ENCODE results near the gene CIROP.

CIROP gene

DNA sequence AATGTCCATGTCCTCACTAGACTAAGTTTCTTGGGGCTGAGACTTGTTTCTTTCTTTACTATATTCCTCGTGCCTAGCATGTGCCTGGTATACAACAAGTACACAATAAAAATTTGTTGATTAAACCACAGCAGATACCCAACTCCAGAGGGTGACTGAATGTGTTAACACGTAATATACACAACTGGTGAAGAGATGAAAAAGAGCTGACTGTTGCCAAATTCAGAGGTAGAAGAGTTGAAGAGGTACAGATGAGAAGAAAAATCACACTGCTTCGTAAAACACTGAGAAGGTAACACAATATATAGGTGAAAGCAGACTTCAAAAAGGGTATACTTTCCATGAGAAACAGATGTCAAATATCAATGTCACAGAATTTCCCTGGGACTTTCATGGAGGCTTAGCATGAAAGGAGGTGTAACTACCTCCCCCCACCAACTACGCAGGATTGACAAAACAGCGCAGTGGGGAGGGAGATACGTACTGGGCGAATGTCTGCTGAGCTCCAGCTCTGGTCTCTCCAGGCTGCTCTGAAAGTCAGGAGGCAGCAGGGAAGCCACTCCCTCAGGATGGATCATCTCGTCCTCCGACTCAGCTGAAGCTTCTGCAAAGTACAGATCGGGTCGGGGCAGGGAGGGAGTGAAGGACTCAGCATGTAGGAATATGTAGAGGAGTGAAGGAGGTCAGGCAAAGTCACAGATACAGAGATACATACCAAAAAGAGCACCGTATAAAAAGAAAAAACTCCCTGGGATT is 15.1 kb downstream of the CIROP start:
- POLR2A ChIA-PET = interaction anchor here (1.7 kb wide), 1 partner anchor 11 kb away, joined by 6 read pairs; no protein-coding TSS in a partner anchor
- TF ChIP-seq, protein P1, sequence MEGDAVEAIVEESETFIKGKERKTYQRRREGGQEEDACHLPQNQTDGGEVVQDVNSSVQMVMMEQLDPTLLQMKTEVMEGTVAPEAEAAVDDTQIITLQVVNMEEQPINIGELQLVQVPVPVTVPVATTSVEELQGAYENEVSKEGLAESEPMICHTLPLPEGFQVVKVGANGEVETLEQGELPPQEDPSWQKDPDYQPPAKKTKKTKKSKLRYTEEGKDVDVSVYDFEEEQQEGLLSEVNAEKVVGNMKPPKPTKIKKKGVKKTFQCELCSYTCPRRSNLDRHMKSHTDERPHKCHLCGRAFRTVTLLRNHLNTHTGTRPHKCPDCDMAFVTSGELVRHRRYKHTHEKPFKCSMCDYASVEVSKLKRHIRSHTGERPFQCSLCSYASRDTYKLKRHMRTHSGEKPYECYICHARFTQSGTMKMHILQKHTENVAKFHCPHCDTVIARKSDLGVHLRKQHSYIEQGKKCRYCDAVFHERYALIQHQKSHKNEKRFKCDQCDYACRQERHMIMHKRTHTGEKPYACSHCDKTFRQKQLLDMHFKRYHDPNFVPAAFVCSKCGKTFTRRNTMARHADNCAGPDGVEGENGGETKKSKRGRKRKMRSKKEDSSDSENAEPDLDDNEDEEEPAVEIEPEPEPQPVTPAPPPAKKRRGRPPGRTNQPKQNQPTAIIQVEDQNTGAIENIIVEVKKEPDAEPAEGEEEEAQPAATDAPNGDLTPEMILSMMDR (IDR thresholded peaks at IDR 0.05; ENCODE audit: insufficient read depth, low read length, missing control alignments) = no peak
- H3K4me3 ChIP-seq (ENCODE audit: low read depth, low read length) = no peak overlapping the region
- CTCF ChIA-PET = interaction anchor here (0.8 to 7.8 kb wide), 9 partner anchors 11 to 112 kb away, joined by 3 to 173 read pairs (median 6); no protein-coding TSS in a partner anchor
- no peak for DNase-seq (ENCODE audit: low read depth, low spot score)

DNA sequence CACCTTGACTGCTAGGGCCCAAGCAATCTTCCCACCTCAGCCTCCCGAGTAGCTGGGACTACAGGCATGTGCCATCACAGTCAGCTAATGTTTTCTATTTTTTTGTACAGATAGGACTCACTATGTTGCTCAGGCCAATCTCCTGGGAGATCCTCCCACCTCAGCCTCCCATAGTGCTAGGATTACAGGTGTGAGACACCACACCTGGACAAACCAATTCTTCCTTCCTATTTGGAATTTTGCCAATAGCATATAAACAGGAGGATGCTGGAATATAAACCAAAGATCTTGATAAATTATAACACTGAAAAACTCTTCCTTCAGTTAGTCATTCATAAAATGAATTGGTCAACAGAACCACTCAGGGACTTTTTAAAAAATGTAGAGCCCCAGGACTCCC is 18.2 kb downstream of the CIROP start:
- TF ChIP-seq, protein P1 (IDR thresholded peaks at IDR 0.05; ENCODE audit: insufficient read depth, low read length, missing control alignments) = no peak
- DNase-seq (ENCODE audit: low read depth, low spot score) = no peak
- H3K4me3 ChIP-seq (ENCODE audit: low read depth, low read length) = no peak overlapping the region
- ChIA-PET CTCF (interaction anchor here (0.9 to 17.4 kb wide), 5 partner anchors 8 to 100 kb away, joined by 3 to 452 read pairs (median 9); partner anchors contain the start of genes ACIN1 and CDH24), POLR2A (interaction anchor here (1.5 kb wide), 1 partner anchor 8 kb away, joined by 5 read pairs; the partner anchor contains the start of genes ACIN1 and C14orf119)

GRCh38 chr14:23085458-23085857 is 19.3 kb downstream of the CIROP start:
- POLR2A ChIA-PET = interaction anchor here (1.5 kb wide), 1 partner anchor 9 kb away, joined by 5 read pairs; the partner anchor contains the start of genes ACIN1 and C14orf119
- CTCF ChIA-PET = interaction anchor here (0.6 to 17.4 kb wide), 7 partner anchors 7 to 99 kb away, joined by 3 to 452 read pairs (median 9); partner anchors contain the start of genes ACIN1, C14orf119 and CDH24
- TF ChIP-seq, protein P1 (IDR thresholded peaks at IDR 0.05; ENCODE audit: insufficient read depth, low read length, missing control alignments) = no peak
- no peak for DNase-seq (ENCODE audit: low read depth, low spot score)
- H3K4me3 ChIP-seq (ENCODE audit: low read depth, low read length) = no peak overlapping the region

DNA sequence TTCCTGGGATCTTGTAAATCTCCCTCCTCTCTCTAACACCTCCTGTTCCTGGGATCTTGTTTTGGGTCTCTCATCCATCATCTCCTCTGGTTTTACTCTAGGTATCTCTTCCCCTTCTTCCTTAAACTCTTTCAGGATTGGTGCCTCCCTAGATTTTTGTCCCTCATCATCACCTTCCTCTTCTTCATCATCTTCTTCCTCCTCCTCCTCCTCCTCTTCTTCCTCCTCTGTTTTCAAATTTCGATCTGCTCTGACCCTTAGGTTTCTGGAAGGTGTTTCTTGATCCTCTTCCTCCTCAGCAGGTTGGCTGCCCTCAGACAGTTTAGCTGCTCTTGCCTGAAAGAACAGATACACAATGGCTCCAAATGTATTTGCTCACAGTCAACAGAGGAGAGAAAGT is 24.3 kb downstream of the CIROP start:
- CTCF ChIA-PET = interaction anchor here (1.0 to 17.4 kb wide), 10 partner anchors 7 to 220 kb away, joined by 3 to 452 read pairs (median 43); partner anchors contain the start of genes ACIN1, AJUBA, C14orf119 and CDH24
- POLR2A ChIA-PET = interaction anchor here (1.1 to 2.4 kb wide), 4 partner anchors 9 to 14 kb away, joined by 4 to 20 read pairs (median 7); partner anchors contain the start of genes ACIN1 and C14orf119

DNA sequence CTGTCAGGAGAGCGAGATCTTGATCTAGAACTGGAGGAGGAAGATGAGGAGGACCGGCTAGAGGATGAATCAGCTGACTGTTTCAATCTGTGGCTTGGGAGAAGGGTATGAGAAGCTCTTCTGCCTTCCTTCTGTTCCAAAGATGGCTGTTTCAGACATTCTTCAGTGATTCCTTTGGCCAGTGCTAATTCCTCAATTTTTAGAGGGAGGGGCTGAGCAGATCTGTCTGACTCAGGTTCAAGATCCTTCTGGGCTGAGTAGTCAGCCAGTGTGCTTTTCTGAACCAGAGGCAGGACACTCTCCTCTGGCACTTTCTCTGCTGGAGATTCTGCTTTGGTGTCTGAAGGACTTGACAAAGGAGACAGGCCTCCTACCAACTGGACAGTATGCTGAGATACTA is 25.1 kb downstream of the CIROP start:
- ChIA-PET CTCF (interaction anchor here (0.7 to 17.4 kb wide), 9 partner anchors 9 to 268 kb away, joined by 3 to 452 read pairs (median 70); partner anchors contain the start of genes ACIN1, AJUBA, C14orf119 and CDH24), POLR2A (interaction anchor here (0.5 to 2.4 kb wide), 8 partner anchors 8 to 97 kb away, joined by 3 to 20 read pairs (median 6); partner anchors contain the start of genes ACIN1, AJUBA and C14orf119)
- no peak for DNase-seq (ENCODE audit: low read depth, low spot score)
- no peak overlapping the region for H3K4me3 ChIP-seq (ENCODE audit: low read depth, low read length)
- TF ChIP-seq, protein P1 (IDR thresholded peaks at IDR 0.05; ENCODE audit: insufficient read depth, low read length, missing control alignments) = no peak

More for the DNA sequence above, 24.3 kb downstream of the CIROP start:
- no peak for DNase-seq (ENCODE audit: low read depth, low spot score)
- H3K4me3 ChIP-seq (ENCODE audit: low read depth, low read length) = no peak overlapping the region
- TF ChIP-seq, protein P1 (IDR thresholded peaks at IDR 0.05; ENCODE audit: insufficient read depth, low read length, missing control alignments) = no peak

Data from AG04449 (cell line).